GM19467 (cell line): ENCODE measurements around the gene CCSER2.
"Not testable (repeated sequence)": the region's sequence is repeated elsewhere in the genome, so short reads cannot be mapped to it uniquely, and the experiment has no call there.

Experiments used
- ATAC-seq: cut with Tn5 transposase; IDR thresholded peaks from one replicate; pipeline ENCODE4 v1.9.1; 2021; ENCODE audit warnings: mild to moderate bottlenecking, moderate library complexity; ENCODE audit not compliant: unreplicated experiment

The CCSER2 gene

GRCh38 chr10:84390364-84390763 lies 62.0 kb downstream of the CCSER2 start:
- ATAC-seq: no peak

GRCh38 chr10:84391326-84391725 lies 62.9 kb downstream of the CCSER2 start:
- no peak for ATAC-seq

- no peak for ATAC-seq
These were observed 63.8 kb downstream of the CCSER2 start for GRCh38 chr10:84392181-84392580.

- ATAC-seq: no peak
These were observed 67.2 kb downstream of the CCSER2 start for GRCh38 chr10:84395581-84395980.

GRCh38 chr10:84397735-84398144 lies 69.4 kb downstream of the CCSER2 start:
- ATAC-seq: no peak

GRCh38 chr10:84398696-84399095 lies 70.3 kb downstream of the CCSER2 start:
- ATAC-seq: no peak

- no peak for ATAC-seq
These were observed 73.6 kb downstream of the CCSER2 start for GRCh38 chr10:84401854-84402611.

- ATAC-seq: no peak
These were observed 76.4 kb downstream of the CCSER2 start for GRCh38 chr10:84404783-84405182.

- no peak for ATAC-seq
These were observed 77.3 kb downstream of the CCSER2 start for GRCh38 chr10:84405662-84406061.

GRCh38 chr10:84406561-84406960 lies 78.2 kb downstream of the CCSER2 start:
- no peak for ATAC-seq

- ATAC-seq: no peak
These were observed 79.1 kb downstream of the CCSER2 start for GRCh38 chr10:84407388-84408049.

GRCh38 chr10:84412482-84412881 lies 84.1 kb downstream of the CCSER2 start:
- no peak for ATAC-seq

GRCh38 chr10:84414110-84414509 lies 85.7 kb downstream of the CCSER2 start:
- ATAC-seq: not testable (repeated sequence)

- no peak for ATAC-seq
These were observed 87.3 kb downstream of the CCSER2 start for GRCh38 chr10:84415539-84416244.

GRCh38 chr10:84416245-84416555 lies 87.8 kb downstream of the CCSER2 start:
- ATAC-seq: no peak

- no peak for ATAC-seq
These were observed 95.3 kb downstream of the CCSER2 start for GRCh38 chr10:84423719-84424118.

- no peak for ATAC-seq
These were observed 96.4 kb downstream of the CCSER2 start for GRCh38 chr10:84424731-84425167.

- no peak for ATAC-seq
These were observed 99.7 kb downstream of the CCSER2 start for GRCh38 chr10:84427903-84428650.

- no peak for ATAC-seq
These were observed 100.3 kb downstream of the CCSER2 start for GRCh38 chr10:84428711-84429110.

- peak; percentile 96 for ATAC-seq
These were observed 101.6 kb downstream of the CCSER2 start for GRCh38 chr10:84429926-84430520.

GRCh38 chr10:84432891-84433290 lies 104.5 kb downstream of the CCSER2 start:
- ATAC-seq: no peak
